GM23338 (cell line): ENCODE results near the gene TMEM163. TPM values are rescaled to one million over a fixed set of nuclear protein-coding genes. Genes with fewer than 3 reads are reported as not detected.

ENCODE experiments used
- ATAC-seq: fragments of 200-7000 bp; cut with Tn5 transposase; 3 replicates; pipeline ENCODE4 v1.9.1; 2020
- DNase-seq: peaks from one replicate; pipeline ENCODE4 v3.0.0-alpha.2; 2015; ENCODE audit warnings: low spot score
- H2AFZ ChIP-seq: fragments of 200-600 bp; sonication (generic); 2 replicates; pipeline ENCODE4 v1.8.0; 2016; ENCODE audit warnings: antibody characterized with exemption, mild to moderate bottlenecking, moderate library complexity
- H3F3A ChIP-seq: fragments of 200-600 bp; sonication (generic); replicated peaks from 2 replicates; pipeline ENCODE4 v1.8.0; 2017; ENCODE audit warnings: antibody characterized with exemption, mixed run types, low read depth
- H3K27ac ChIP-seq: fragments of 200-600 bp; sonication (generic); 2 replicates; pipeline ENCODE4 v1.6.1; 2016; ENCODE audit warnings: low read depth
- H3K27me3 ChIP-seq: fragments of 200-600 bp; sonication (generic); 2 replicates; pipeline ENCODE4 v1.8.0; 2016; ENCODE audit warnings: mild to moderate bottlenecking, mixed run types, moderate library complexity; ENCODE audit not compliant: insufficient read depth
- H3K36me3 ChIP-seq: fragments of 200-600 bp; sonication (generic); 2 replicates; pipeline ENCODE4 v1.8.0; 2016; ENCODE audit warnings: mild to moderate bottlenecking; ENCODE audit not compliant: insufficient read depth
- H3K4me1 ChIP-seq: fragments of 200-600 bp; sonication (generic); 2 replicates; pipeline ENCODE4 v1.8.0; 2016; ENCODE audit warnings: mild to moderate bottlenecking, moderate library complexity; ENCODE audit not compliant: insufficient read depth
- H3K4me2 ChIP-seq: fragments of 200-600 bp; sonication (generic); 2 replicates; pipeline ENCODE4 v1.7.1; 2017; ENCODE audit warnings: mixed run types
- H3K4me3 ChIP-seq: fragments of 200-600 bp; sonication (generic); 2 replicates; pipeline ENCODE4 v1.6.1; 2016; ENCODE audit warnings: mixed run types
- H3K79me2 ChIP-seq: fragments of 200-600 bp; sonication (generic); replicated peaks from 2 replicates; pipeline ENCODE4 v1.8.0; 2017; ENCODE audit warnings: mild to moderate bottlenecking; ENCODE audit not compliant: insufficient read depth
- H3K9me2 ChIP-seq: fragments of 200-600 bp; sonication (generic); 2 replicates; pipeline ENCODE4 v1.8.0; 2017; ENCODE audit not compliant: insufficient read depth
- H4K20me1 ChIP-seq: fragments of 200-600 bp; sonication (generic); replicated peaks from 2 replicates; pipeline ENCODE4 v1.8.0; 2017; ENCODE audit warnings: mild to moderate bottlenecking; ENCODE audit not compliant: insufficient read depth
- H3K27ac Mint-ChIP-seq: 2 replicates; pipeline ENCODE4 v1.8.0; 2020; ENCODE audit warnings: inconsistent platforms, mild to moderate bottlenecking, moderate library complexity, mixed read lengths
- H3K27me3 Mint-ChIP-seq: 3 replicates; pipeline ENCODE4 v1.8.0; 2022; ENCODE audit warnings: low read depth, mild to moderate bottlenecking, moderate library complexity, mixed read lengths, inconsistent platforms; ENCODE audit not compliant: insufficient read depth, poor library complexity
- H3K36me3 Mint-ChIP-seq: 3 replicates; pipeline ENCODE4 v1.8.0; 2021; ENCODE audit warnings: low read depth, mild to moderate bottlenecking, inconsistent platforms, moderate library complexity, mixed read lengths
- H3K4me1 Mint-ChIP-seq: 3 replicates; pipeline ENCODE4 v1.8.0; 2020; ENCODE audit warnings: mild to moderate bottlenecking, inconsistent platforms, mixed read lengths
- H3K4me3 Mint-ChIP-seq: 3 replicates; pipeline ENCODE4 v1.8.0; 2021; ENCODE audit warnings: moderate library complexity, mild to moderate bottlenecking, inconsistent platforms, mixed read lengths
- H3K9me3 Mint-ChIP-seq: 3 replicates; pipeline ENCODE4 v1.8.0; 2020; ENCODE audit warnings: moderate library complexity, mild to moderate bottlenecking, inconsistent platforms, mixed read lengths
- CREB1 ChIP-seq: fragments of 250-450 bp; sonication (Bioruptor Pico); IDR thresholded peaks from 2 replicates; pipeline ENCODE4 v1.5.0; 2020; ENCODE audit warnings: low read depth, mild to moderate bottlenecking, moderate library complexity
- CTCF ChIP-seq, 2 experiments: fragments of 200-600 bp in 1 of 2; sonication (generic) in 1 of 2; conservative IDR thresholded peaks; 2 replicates each; pipeline versions ENCODE4 v1.5.1 to v1.6.1; 2016 to 2017; ENCODE audit warnings: antibody characterized with exemption in 2 of 2, low read depth in 2 of 2, mild to moderate bottlenecking in 2 of 2, moderate library complexity in 1 of 2
- ETS1 ChIP-seq: IDR thresholded peaks from 2 replicates; pipeline ENCODE4 v1.6.1; 2016; ENCODE audit warnings: antibody characterized with exemption
- EZH2phosphoT487 ChIP-seq: fragments of 200-600 bp; sonication (generic); IDR thresholded peaks from one replicate; pipeline ENCODE4 v1.8.1; 2018; ENCODE audit warnings: antibody characterized with exemption; ENCODE audit not compliant: unreplicated experiment
- JUNB ChIP-seq: IDR thresholded peaks from one replicate; pipeline ENCODE4 v1.6.1; 2016; ENCODE audit warnings: antibody characterized with exemption; ENCODE audit not compliant: unreplicated experiment
- POLR2AphosphoS5 ChIP-seq: IDR thresholded peaks from 2 replicates; pipeline ENCODE4 v1.6.1; 2016; ENCODE audit warnings: antibody characterized with exemption, low read depth
- REST ChIP-seq: IDR thresholded peaks from one replicate; pipeline ENCODE4 v1.6.1; 2018; ENCODE audit warnings: antibody characterized with exemption; ENCODE audit not compliant: unreplicated experiment
- STAT1 ChIP-seq: IDR thresholded peaks from one replicate; pipeline ENCODE4 v1.6.1; 2016; ENCODE audit warnings: antibody characterized with exemption; ENCODE audit not compliant: unreplicated experiment
- ZNF114 ChIP-seq: fragments of 250-450 bp; sonication (Bioruptor Pico); IDR thresholded peaks from 2 replicates; pipeline ENCODE4 v1.5.0; 2020; ENCODE audit warnings: mild to moderate bottlenecking, moderate library complexity
- ZNF331 ChIP-seq: fragments of 250-450 bp; sonication (Bioruptor Pico); IDR thresholded peaks from 2 replicates; pipeline ENCODE4 v1.5.0; 2020; ENCODE audit warnings: low read depth, mild to moderate bottlenecking, moderate library complexity
- ZNF462 ChIP-seq: fragments of 250-450 bp; sonication (Bioruptor Pico); IDR thresholded peaks from 2 replicates; pipeline ENCODE4 v1.5.0; 2020; ENCODE audit warnings: mild to moderate bottlenecking, moderate library complexity
- polyA plus RNA-seq: library from polyadenylated mRNA; unstranded; fragments of >200 nt; fragmentation: Nextera tagmentation; extraction: Ambion mirVana; gene quantifications from 2 replicates; pipeline ENCODE4 v1.2.1, GENCODE V29; 2016
- total RNA-seq: library from RNA; depleted of rRNA; stranded (reverse); fragments of >200 nt; shearing (Covaris generic); gene quantifications from 2 replicates; pipeline ENCODE4 v1.2.3, GENCODE V29; 2014

TMEM163 gene
- total and polyA plus RNA-seq, 2 experiments from 2014 or later: 1.1 to 1.8 TPM

GRCh38 chr2:134739236-134739878, 20.6 kb upstream of the TMEM163 start (continued):
- no peak for TF ChIP-seq JUNB

GRCh38 chr2:134738141-134738870, 19.5 kb upstream of the TMEM163 start:
- Mint-ChIP-seq H3K9me3 (no peaks in the 10 kb centered on the region), H3K4me3 (no peak overlapping the region), H3K27ac (no peak overlapping the region), H3K36me3 (no peaks in the 10 kb centered on the region), H3K4me1 (no peaks in the 10 kb centered on the region), H3K27me3 (no peaks in the 10 kb centered on the region)
- Histone ChIP-seq H3K79me2 (no peaks in the 10 kb centered on the region), H3F3A (no peaks in the 10 kb centered on the region), H3K27me3 (no peaks in the 10 kb centered on the region), H3K4me3 (no peak overlapping the region), H3K36me3 (no peaks in the 10 kb centered on the region), H3K27ac (no peak overlapping the region), H3K4me2 (no peak overlapping the region), H4K20me1 (no peaks in the 10 kb centered on the region), H3K4me1 (no peaks in the 10 kb centered on the region), H3K9me2 (no peaks in the 10 kb centered on the region), H2AFZ (0 out of 2 replicates have a peak overlapping the region, but pooled peaks have one; percentile 18)
- ATAC-seq: no peak
- no peak for DNase-seq
- TF ChIP-seq REST: no peak
- no peak for TF ChIP-seq ZNF462 (CRISPR knock-in tag)
- no peak for TF ChIP-seq ZNF331 (CRISPR knock-in tag)
- no peak for TF ChIP-seq EZH2phosphoT487
- no peak for TF ChIP-seq STAT1
- no peak for TF ChIP-seq POLR2AphosphoS5
- TF ChIP-seq JUNB: no peak
- TF ChIP-seq CREB1: no peak
- TF ChIP-seq ZNF114 (CRISPR knock-in tag): no peak
- no peak for TF ChIP-seq ETS1
- TF ChIP-seq CTCF (conservative IDR thresholded peaks at IDR 0.05; ENCODE audit: low read depth in 2 of 2): no peak
